ENCODE results near the gene HMMR.

Gene HMMR

DNA sequence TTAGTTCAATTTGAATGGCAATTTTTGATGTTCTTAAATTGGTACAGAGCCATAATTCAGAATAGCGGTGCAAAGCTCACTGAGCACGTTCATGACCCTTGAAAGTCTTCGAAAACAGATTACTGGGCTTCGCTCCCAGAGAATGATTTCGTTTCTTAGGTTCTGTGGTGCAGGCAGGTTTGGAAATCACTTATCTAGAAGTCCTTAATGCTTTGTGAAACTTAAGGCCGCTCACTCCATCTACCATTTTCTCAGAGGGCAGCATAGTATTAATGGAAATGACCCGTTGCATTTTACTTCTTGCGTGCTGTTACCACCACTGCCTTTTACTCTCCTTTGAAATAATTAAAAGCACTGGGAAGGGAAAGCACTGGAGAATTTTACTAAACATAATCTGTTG is 42.1 kb downstream of the HMMR start:
- Histone ChIP-seq H2BK15ac (ENCODE audit: low read length) (no peak overlapping the region), H2BK120ac (ENCODE audit: low read depth, low read length) (no peak overlapping the region), H4K8ac (ENCODE audit: low read depth, low read length) (no peak overlapping the region), H2AK5ac (ENCODE audit: low read depth, low read length) (no peak overlapping the region), H3K79me1 (ENCODE audit: low read depth, low read length) (no peaks in the 10 kb centered on the region), H3K27ac (replicated peaks; ENCODE audit: low read length) (no peak overlapping the region), H3K4me2 (ENCODE audit: insufficient read depth, low read length, poor library complexity, severe bottlenecking) (no peak overlapping the region), H2BK12ac (ENCODE audit: low read length) (no peak overlapping the region), H3K9ac (ENCODE audit: low read depth, low read length, poor library complexity) (no peak overlapping the region), H3K23ac (ENCODE audit: low read depth, low read length, poor library complexity) (no peak overlapping the region), H3K18ac (ENCODE audit: low read length) (no peak overlapping the region), H2AFZ (ENCODE audit: low read length) (peak overlapping the region; percentile 74), H3K14ac (ENCODE audit: low read length) (no peak overlapping the region), H3K4me1 (ENCODE audit: control insufficient read depth in 2 of 2, insufficient read depth in 1 of 2, low read depth in 1 of 2, low read length in 2 of 2) (peaks cover 3 to 16% of the 10 kb centered on the region in 2 donors), H3K27me3 (ENCODE audit: control insufficient read depth in 3 of 3, insufficient read depth in 3 of 3, low read depth in 1 of 3, low read length in 3 of 3) (no peaks in the 10 kb centered on the region), H3K4ac (ENCODE audit: low read length) (no peak overlapping the region), H3K4me3 (ENCODE audit: low read length in 2 of 2) (peak overlapping the region in 1 of 2 donors; percentile 63), H2BK5ac (ENCODE audit: low read length) (no peak overlapping the region), H4K91ac (ENCODE audit: low read depth, low read length, poor library complexity) (no peak overlapping the region), H3K36me3 (replicated peaks in 1 of 2; ENCODE audit: control insufficient read depth in 2 of 2, insufficient read depth in 2 of 2, low read length in 2 of 2) (no peaks in the 10 kb centered on the region), H3K9me3 (replicated peaks in 1 of 2; ENCODE audit: control insufficient read depth in 2 of 2, insufficient read depth in 1 of 2, low read depth in 1 of 2, low read length in 2 of 2) (no peaks in the 10 kb centered on the region)
- DNase-seq (ENCODE audit: low spot score): no peak
- no CpG with 5 or more reads among the region's 8 CpGs for WGBS, 2 donors (ENCODE audit: extremely low coverage in 2 of 2, insufficient read length in 2 of 2, insufficient replicate concordance in 1 of 2)

DNA sequence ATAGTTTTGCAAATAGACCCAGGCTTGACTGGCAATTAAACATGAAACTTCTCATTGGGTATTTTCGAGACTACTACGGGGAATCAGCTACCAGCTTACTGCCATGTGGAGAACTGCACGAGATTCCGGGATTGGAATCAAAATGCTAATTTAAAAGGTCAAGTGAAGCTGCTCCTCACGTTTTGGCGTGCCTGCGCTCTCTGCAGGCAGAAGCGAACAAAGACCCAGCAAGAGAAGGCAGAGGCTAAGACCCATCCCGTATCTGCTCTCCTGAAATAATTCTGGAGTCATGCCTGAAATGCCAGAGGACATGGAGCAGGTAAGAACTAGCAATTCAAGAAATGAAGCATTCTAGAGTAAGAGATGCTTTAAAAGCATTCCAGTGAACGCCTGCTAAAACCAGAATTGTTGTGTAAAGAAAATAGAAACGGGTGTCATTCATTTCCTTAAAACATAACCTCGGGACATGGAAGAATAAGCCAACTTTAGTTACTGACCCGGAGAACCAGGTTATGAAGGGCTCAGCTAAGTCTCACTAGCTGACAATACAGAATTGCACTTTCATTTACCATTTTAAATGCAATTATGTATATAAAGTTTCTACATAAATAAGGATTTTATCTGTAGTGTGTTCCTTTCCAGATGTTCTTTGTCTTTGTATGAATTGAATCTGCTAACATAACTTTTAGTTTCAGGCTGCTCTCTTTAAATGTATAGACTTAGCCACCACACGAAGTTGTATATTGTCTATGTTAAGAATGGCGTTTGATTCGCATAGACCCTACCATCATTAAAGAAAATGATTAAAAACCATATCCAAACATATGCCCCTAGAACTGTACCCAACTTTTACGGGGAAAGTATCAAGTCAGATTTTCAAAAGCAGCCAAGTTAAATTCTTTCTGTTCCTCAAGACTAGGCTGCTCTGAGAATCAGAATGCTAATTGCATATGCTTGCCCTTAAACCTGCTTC is 43.0 kb downstream of the HMMR start:
- no peak overlapping the region for H3K18ac ChIP-seq (ENCODE audit: low read length)
- H2AFZ ChIP-seq (ENCODE audit: low read length): peak overlapping the region; percentile 74
- peak overlapping the region; percentile 13 to 63 for H3K4me3 ChIP-seq (ENCODE audit: low read length in 2 of 2)
- H3K4me2 ChIP-seq (ENCODE audit: insufficient read depth, low read length, poor library complexity, severe bottlenecking): peak overlapping the region; percentile 45
- DNase-seq (ENCODE audit: low spot score): peak; percentile 48
- H3K79me1 ChIP-seq (ENCODE audit: low read depth, low read length): no peaks in the 10 kb centered on the region
- peaks cover 0 to 3% of the 10 kb centered on the region in 2 donors for H3K36me3 ChIP-seq (replicated peaks in 1 of 2; ENCODE audit: control insufficient read depth in 2 of 2, insufficient read depth in 2 of 2, low read length in 2 of 2)
- peak overlapping the region; percentile 87 for H3K27ac ChIP-seq (replicated peaks; ENCODE audit: low read length)
- H2BK120ac ChIP-seq (ENCODE audit: low read depth, low read length): no peak overlapping the region
- WGBS, 2 donors (ENCODE audit: extremely low coverage in 2 of 2, insufficient read length in 2 of 2, insufficient replicate concordance in 1 of 2): no CpG with 5 or more reads among the region's 17 CpGs
- H3K27me3 ChIP-seq (ENCODE audit: control insufficient read depth in 3 of 3, insufficient read depth in 3 of 3, low read depth in 1 of 3, low read length in 3 of 3): no peaks in the 10 kb centered on the region
- no peak overlapping the region for H3K9ac ChIP-seq (ENCODE audit: low read depth, low read length, poor library complexity)
- H2BK12ac ChIP-seq (ENCODE audit: low read length): no peak overlapping the region
- no peak overlapping the region for H4K8ac ChIP-seq (ENCODE audit: low read depth, low read length)
- no peak overlapping the region for H2BK5ac ChIP-seq (ENCODE audit: low read length)
- H2BK15ac ChIP-seq (ENCODE audit: low read length): no peak overlapping the region
- H3K23ac ChIP-seq (ENCODE audit: low read depth, low read length, poor library complexity): no peak overlapping the region
- H2AK5ac ChIP-seq (ENCODE audit: low read depth, low read length): no peak overlapping the region
- H3K4me1 ChIP-seq (ENCODE audit: control insufficient read depth in 2 of 2, insufficient read depth in 1 of 2, low read depth in 1 of 2, low read length in 2 of 2): peaks cover 3 to 16% of the 10 kb centered on the region in 2 donors
- no peak overlapping the region for H4K91ac ChIP-seq (ENCODE audit: low read depth, low read length, poor library complexity)
- H3K14ac ChIP-seq (ENCODE audit: low read length): no peak overlapping the region
- H3K4ac ChIP-seq (ENCODE audit: low read length): no peak overlapping the region
- no peaks in the 10 kb centered on the region for H3K9me3 ChIP-seq (replicated peaks in 1 of 2; ENCODE audit: control insufficient read depth in 2 of 2, insufficient read depth in 1 of 2, low read depth in 1 of 2, low read length in 2 of 2)

DNA sequence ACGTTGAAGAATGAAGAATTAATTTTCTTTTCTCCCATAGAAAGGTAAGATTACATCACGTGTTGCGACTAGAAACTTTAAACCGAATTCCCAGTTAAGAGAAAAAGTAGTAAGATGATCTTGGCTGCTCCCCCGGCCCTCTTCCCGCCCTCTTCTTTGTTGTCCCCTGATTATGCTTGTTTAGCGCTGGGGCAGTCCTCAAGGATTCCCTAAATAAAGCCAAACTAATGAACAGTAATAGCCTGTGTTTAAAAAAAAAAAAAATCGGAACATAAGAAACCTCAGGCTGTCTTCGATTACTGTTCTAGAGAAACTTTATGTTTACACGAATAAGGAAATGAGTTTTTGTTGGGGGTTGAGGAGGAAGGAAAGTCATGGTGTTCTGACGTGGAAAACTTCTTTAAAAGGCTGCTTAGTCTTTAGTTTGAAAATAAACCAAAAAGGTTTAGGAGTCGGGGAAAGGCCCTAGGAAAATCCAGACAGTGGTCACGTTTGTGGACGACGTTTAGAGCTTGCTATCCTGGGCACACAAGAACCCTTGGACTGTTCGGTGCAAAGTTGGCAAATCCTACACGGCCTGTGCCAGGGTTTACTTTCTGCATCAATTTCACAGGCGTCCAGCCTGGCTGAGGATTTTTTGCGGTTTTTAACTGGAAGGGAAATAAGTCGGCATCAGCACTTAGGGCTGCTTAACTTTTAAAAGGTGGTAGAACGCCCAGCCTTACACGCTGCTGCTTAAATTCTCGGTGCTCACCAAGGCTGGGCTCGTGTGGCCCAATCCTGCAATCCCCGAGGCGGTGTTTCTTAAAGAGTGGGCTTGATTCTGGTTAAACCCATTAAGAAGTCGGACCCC is 43.9 kb downstream of the HMMR start:
- H3K27me3 ChIP-seq (ENCODE audit: control insufficient read depth in 3 of 3, insufficient read depth in 3 of 3, low read depth in 1 of 3, low read length in 3 of 3): no peaks in the 10 kb centered on the region
- no peak overlapping the region for H3K14ac ChIP-seq (ENCODE audit: low read length)
- WGBS, 2 donors (ENCODE audit: extremely low coverage in 2 of 2, insufficient read length in 2 of 2, insufficient replicate concordance in 1 of 2): no CpG with 5 or more reads among the region's 27 CpGs
- no peak overlapping the region for H2BK5ac ChIP-seq (ENCODE audit: low read length)
- no peak overlapping the region for H4K8ac ChIP-seq (ENCODE audit: low read depth, low read length)
- H3K79me1 ChIP-seq (ENCODE audit: low read depth, low read length): no peaks in the 10 kb centered on the region
- H2BK15ac ChIP-seq (ENCODE audit: low read length): no peak overlapping the region
- DNase-seq (ENCODE audit: low spot score): peak; percentile 27
- H3K36me3 ChIP-seq (replicated peaks in 1 of 2; ENCODE audit: control insufficient read depth in 2 of 2, insufficient read depth in 2 of 2, low read length in 2 of 2): peaks cover 0 to 11% of the 10 kb centered on the region in 2 donors
- no peak overlapping the region for H4K91ac ChIP-seq (ENCODE audit: low read depth, low read length, poor library complexity)
- no peak overlapping the region for H2BK12ac ChIP-seq (ENCODE audit: low read length)
- no peak overlapping the region for H3K4ac ChIP-seq (ENCODE audit: low read length)
- H3K23ac ChIP-seq (ENCODE audit: low read depth, low read length, poor library complexity): no peak overlapping the region
- H3K4me3 ChIP-seq (ENCODE audit: low read length in 2 of 2): peak overlapping the region; percentile 1 to 63
- H3K18ac ChIP-seq (ENCODE audit: low read length): peak overlapping the region; percentile 69
- H3K4me1 ChIP-seq (ENCODE audit: control insufficient read depth in 2 of 2, insufficient read depth in 1 of 2, low read depth in 1 of 2, low read length in 2 of 2): peaks cover 3 to 16% of the 10 kb centered on the region in 2 donors
- peak overlapping the region; percentile 10 for H2BK120ac ChIP-seq (ENCODE audit: low read depth, low read length)
- peak overlapping the region; percentile 54 for H3K4me2 ChIP-seq (ENCODE audit: insufficient read depth, low read length, poor library complexity, severe bottlenecking)
- H3K27ac ChIP-seq (replicated peaks; ENCODE audit: low read length): peak overlapping the region; percentile 87
- H2AK5ac ChIP-seq (ENCODE audit: low read depth, low read length): no peak overlapping the region
- peak overlapping the region; percentile 64 for H3K9ac ChIP-seq (ENCODE audit: low read depth, low read length, poor library complexity)
- no peaks in the 10 kb centered on the region for H3K9me3 ChIP-seq (replicated peaks in 1 of 2; ENCODE audit: control insufficient read depth in 2 of 2, insufficient read depth in 1 of 2, low read depth in 1 of 2, low read length in 2 of 2)
- peak overlapping the region; percentile 57 for H2AFZ ChIP-seq (ENCODE audit: low read length)

DNA sequence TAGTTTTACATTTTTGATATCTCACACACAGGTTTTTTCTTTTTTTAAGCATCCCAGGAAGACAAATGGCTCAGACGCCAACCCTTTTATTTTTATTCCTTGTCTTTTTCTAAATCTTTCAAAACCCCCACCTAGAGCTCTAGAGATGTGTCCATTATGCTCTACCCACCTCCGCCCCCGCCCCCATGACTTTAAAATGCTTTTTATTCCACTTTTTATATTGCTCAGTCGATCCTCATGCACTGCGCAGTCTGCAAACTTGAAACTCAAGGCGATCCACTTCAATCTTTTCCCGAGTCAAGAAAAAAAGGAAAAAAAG is 44.6 kb downstream of the HMMR start:
- Histone ChIP-seq H2BK120ac (ENCODE audit: low read depth, low read length) (no peak overlapping the region), H3K9ac (ENCODE audit: low read depth, low read length, poor library complexity) (no peak overlapping the region), H3K27me3 (ENCODE audit: control insufficient read depth in 3 of 3, insufficient read depth in 3 of 3, low read depth in 1 of 3, low read length in 3 of 3) (no peaks in the 10 kb centered on the region), H2BK15ac (ENCODE audit: low read length) (no peak overlapping the region), H3K14ac (ENCODE audit: low read length) (no peak overlapping the region), H3K27ac (replicated peaks; ENCODE audit: low read length) (peak overlapping the region; percentile 87), H3K9me3 (replicated peaks in 1 of 2; ENCODE audit: control insufficient read depth in 2 of 2, insufficient read depth in 1 of 2, low read depth in 1 of 2, low read length in 2 of 2) (no peaks in the 10 kb centered on the region), H4K91ac (ENCODE audit: low read depth, low read length, poor library complexity) (no peak overlapping the region), H3K4me1 (ENCODE audit: control insufficient read depth in 2 of 2, insufficient read depth in 1 of 2, low read depth in 1 of 2, low read length in 2 of 2) (peaks cover 3 to 16% of the 10 kb centered on the region in 2 donors), H3K36me3 (replicated peaks in 1 of 2; ENCODE audit: control insufficient read depth in 2 of 2, insufficient read depth in 2 of 2, low read length in 2 of 2) (peaks cover 0 to 18% of the 10 kb centered on the region in 2 donors), H4K8ac (ENCODE audit: low read depth, low read length) (no peak overlapping the region), H3K18ac (ENCODE audit: low read length) (no peak overlapping the region), H2AFZ (ENCODE audit: low read length) (peak overlapping the region; percentile 85), H3K23ac (ENCODE audit: low read depth, low read length, poor library complexity) (no peak overlapping the region), H2BK5ac (ENCODE audit: low read length) (no peak overlapping the region), H3K4me2 (ENCODE audit: insufficient read depth, low read length, poor library complexity, severe bottlenecking) (peak overlapping the region; percentile 77), H3K79me1 (ENCODE audit: low read depth, low read length) (no peaks in the 10 kb centered on the region), H3K4me3 (ENCODE audit: low read length in 2 of 2) (peak overlapping the region; percentile 63 to 75), H3K4ac (ENCODE audit: low read length) (no peak overlapping the region), H2BK12ac (ENCODE audit: low read length) (no peak overlapping the region), H2AK5ac (ENCODE audit: low read depth, low read length) (no peak overlapping the region)
- no CpG with 5 or more reads among the region's 7 CpGs for WGBS, 2 donors (ENCODE audit: extremely low coverage in 2 of 2, insufficient read length in 2 of 2, insufficient replicate concordance in 1 of 2)
- no peak for DNase-seq (ENCODE audit: low spot score)
